GM12878 (cell line): ENCODE results near the gene CD200R1L. TPM values are rescaled to one million over a fixed set of nuclear protein-coding genes. Genes with fewer than 3 reads are reported as not detected.

Source experiments
- ATAC-seq: fragments of 200-7000 bp; cut with Tn5 transposase; 3 replicates; pipeline ENCODE4 v1.9.1; 2020; ENCODE audit warnings: mild to moderate bottlenecking, moderate library complexity
- BruUV-seq: library from RNA; stranded (reverse); fragments of 400-500 nt; replicated peaks from 2 replicates; lab custom pipeline; 2021; lab: Mats Ljungman, UMichigan
- CTCF ChIA-PET: fragments of 300-600 bp; sonication (Branson Sonifier 250); formaldehyde crosslinking; extraction: SDS; loops from one replicate; lab custom pipeline; 2021; ENCODE audit warnings: inconsistent platforms; lab: Yijun Ruan, JAX
- POLR2A ChIA-PET: fragments of 350-600 bp; formaldehyde crosslinking; extraction: SDS; loops from one replicate; lab custom pipeline; 2021; ENCODE audit warnings: inconsistent platforms; lab: Charles Lee
- RAD21 ChIA-PET: fragments of 300-600 bp; sonication (Branson Sonifier 250); formaldehyde crosslinking; loops from one replicate; lab custom pipeline; 2023; ENCODE audit warnings: antibody characterized with exemption; ENCODE audit not compliant: unreplicated experiment; lab: Charles Lee
- SMC1A ChIA-PET: fragments of 300-600 bp; sonication (Branson Sonifier 250); formaldehyde crosslinking; loops from one replicate; lab custom pipeline; 2023; ENCODE audit not compliant: unreplicated experiment, uncharacterized antibody; lab: Charles Lee
- DNase-seq: peaks from one replicate; pipeline ENCODE4 v3.0.0-alpha.2; 2011; ENCODE audit warnings: low read depth, low spot score
- FAIRE-seq: peaks from 3 replicates; lab custom pipeline; 2011; peaks lifted over from hg19 to GRCh38; lab: Jason Lieb, UNC
- H2AFZ ChIP-seq: 2 replicates; pipeline ENCODE4 v1.6.0; 2011; ENCODE audit warnings: low read depth, low read length, control low read depth; ENCODE audit not compliant: control insufficient read depth
- H3K27ac ChIP-seq: 2 replicates; pipeline ENCODE4 v1.5.1; 2011; ENCODE audit warnings: control low read depth; ENCODE audit not compliant: control insufficient read depth, insufficient read depth
- H3K27me3 ChIP-seq, 2 experiments: replicated peaks in 1 of 2; 2 replicates each; pipeline versions ENCODE4 v1.6.0 to v1.6.1; 2011; ENCODE audit warnings: low read length in 1 of 2; ENCODE audit not compliant: control insufficient read depth in 2 of 2, insufficient read depth in 2 of 2
- H3K36me3 ChIP-seq, 2 experiments: 2 replicates each; pipeline ENCODE4 v1.5.1; 2011; ENCODE audit warnings: low read length in 1 of 2; ENCODE audit not compliant: control insufficient read depth in 2 of 2, insufficient read depth in 2 of 2
- H3K4me1 ChIP-seq: 2 replicates; pipeline ENCODE4 v1.6.1; 2011; ENCODE audit warnings: mild to moderate bottlenecking, low read length, moderate library complexity, mixed read lengths; ENCODE audit not compliant: control insufficient read depth, insufficient read depth
- H3K4me2 ChIP-seq: 2 replicates; pipeline ENCODE4 v1.6.0; 2011; ENCODE audit warnings: control low read depth; ENCODE audit not compliant: control insufficient read depth, insufficient read depth
- H3K4me3 ChIP-seq: fragments of 200-600 bp; sonication (generic); 2 replicates; pipeline ENCODE4 v1.5.1; 2016
- H3K79me2 ChIP-seq: 2 replicates; pipeline ENCODE4 v1.6.0; 2011; ENCODE audit warnings: low read length; ENCODE audit not compliant: control insufficient read depth, insufficient read depth
- H3K9ac ChIP-seq: 2 replicates; pipeline ENCODE4 v1.8.0; 2011; ENCODE audit warnings: low read length, control low read depth, mixed read lengths; ENCODE audit not compliant: control insufficient read depth, insufficient read depth
- H3K9me3 ChIP-seq: replicated peaks from 3 replicates; pipeline ENCODE4 v1.5.1; 2011; ENCODE audit warnings: mild to moderate bottlenecking, low read length; ENCODE audit not compliant: control insufficient read depth, insufficient read depth
- H4K20me1 ChIP-seq: 2 replicates; pipeline ENCODE4 v1.6.0; 2011; ENCODE audit not compliant: control insufficient read depth, insufficient read depth
- IRF4 ChIP-seq: IDR thresholded peaks from 2 replicates; pipeline ENCODE4 v1.6.1; 2011; ENCODE audit warnings: low read depth, low read length
- NR2C1 ChIP-seq: fragments of 450-650 bp; IDR thresholded peaks from 2 replicates; pipeline ENCODE4 v1.6.1; 2017; ENCODE audit warnings: antibody characterized with exemption, mild to moderate bottlenecking, moderate library complexity
- SMC3 ChIP-seq: IDR thresholded peaks from 2 replicates; pipeline ENCODE4 v1.6.1; 2011; ENCODE audit warnings: low read length, improper control_type of control experiment, borderline replicate concordance
- SREBF1 ChIP-seq: IDR thresholded peaks from 2 replicates; pipeline ENCODE4 v1.6.1; 2012; ENCODE audit warnings: mild to moderate bottlenecking, low read length
- TCF12 ChIP-seq: IDR thresholded peaks from 2 replicates; pipeline ENCODE4 v1.6.1; 2011; ENCODE audit warnings: low read depth, mild to moderate bottlenecking, low read length
- ZSCAN29 ChIP-seq: fragments of 450-650 bp; IDR thresholded peaks from 2 replicates; pipeline ENCODE4 v1.6.1; 2017; ENCODE audit warnings: mild to moderate bottlenecking, moderate library complexity
- WGBS: methylation state at CpG from one replicate; pipeline ENCODE4 v1.1.6; 2016; ENCODE audit warnings: low lambda C conversion rate; ENCODE audit not compliant: insufficient replicate concordance, insufficient coverage; ENCODE audit errors: missing lambda C conversion rate; 5-methylcytosine and 5-hydroxymethylcytosine counted together
- in situ Hi-C: fragments of 300-500 bp; cut with MboI; formaldehyde crosslinking; loops from 9 replicates; pipeline ENCODE4 v1.14.3; 2018; ENCODE audit warnings: mixed read lengths
- intact Hi-C: fragments of 100-400 bp; cut with micrococcal nuclease; formaldehyde crosslinking; loops from one replicate; pipeline ENCODE4 v1.14.2; 2022; ENCODE audit not compliant: unreplicated experiment
- polyA plus RNA-seq, 11 experiments: library from polyadenylated mRNA; depleted of rRNA in 4 of 11; unstranded in 6 of 11; stranded (reverse) in 5 of 11; fragments of >200 nt; fragmentation: Nextera tagmentation in 4 of 11; fragmentation: Illumina TruSeq in 1 of 11; extraction: Ambion mirVana in 4 of 11; extraction: Trizol in 1 of 11; gene quantifications; 1 replicate in 1 of 11; 2 replicates in 10 of 11; pipeline versions ENCODE4 v1.2.1 to v1.2.3, GENCODE V29; 2011 to 2016; ENCODE audit warnings: inconsistent platforms in 2 of 11, missing spikeins in 2 of 11, low read depth in 1 of 11
- total RNA-seq, 4 experiments: library from RNA; depleted of rRNA in 3 of 4; stranded (reverse); fragments of >200 nt in 3 of 4; fragmentation: Illumina TruSeq in 1 of 4; extraction: Trizol in 1 of 4; gene quantifications; 2 replicates each; pipeline versions ENCODE4 v1.2.1 to v1.2.3, GENCODE V29; 2013 to 2021
- TF ChIP-seq, protein P1 (sequence below): IDR thresholded peaks from 2 replicates; pipeline ENCODE4 v1.6.1; 2011; ENCODE audit warnings: low read depth, mild to moderate bottlenecking, low read length, moderate library complexity, borderline replicate concordance; ENCODE audit errors: extremely low read depth
- TF ChIP-seq, protein P2 (sequence below): fragments of 450-650 bp; IDR thresholded peaks from 2 replicates; pipeline ENCODE4 v1.6.1; 2016; ENCODE audit warnings: mild to moderate bottlenecking, moderate library complexity, borderline replicate concordance
- TF ChIP-seq, protein P3 (sequence below): fragments of 450-650 bp; IDR thresholded peaks from 2 replicates; pipeline ENCODE4 v1.6.1; 2014; ENCODE audit warnings: mild to moderate bottlenecking
- TF ChIP-seq, protein P4 (sequence below): IDR thresholded peaks from 2 replicates; pipeline ENCODE4 v1.6.1; 2011; ENCODE audit warnings: low read depth, low read length, improper control_type of control experiment, borderline replicate concordance
- TF ChIP-seq, protein P5 (sequence below): IDR thresholded peaks from 2 replicates; pipeline ENCODE4 v1.6.1; 2012; ENCODE audit warnings: mild to moderate bottlenecking, low read depth, low read length

Gene CD200R1L
- total and polyA plus RNA-seq, 10 of the 15 experiments (the other 5 are each of a cell fraction or from before 2014, with no cell fraction given): 0.41 TPM; not detected in 9

DNA sequence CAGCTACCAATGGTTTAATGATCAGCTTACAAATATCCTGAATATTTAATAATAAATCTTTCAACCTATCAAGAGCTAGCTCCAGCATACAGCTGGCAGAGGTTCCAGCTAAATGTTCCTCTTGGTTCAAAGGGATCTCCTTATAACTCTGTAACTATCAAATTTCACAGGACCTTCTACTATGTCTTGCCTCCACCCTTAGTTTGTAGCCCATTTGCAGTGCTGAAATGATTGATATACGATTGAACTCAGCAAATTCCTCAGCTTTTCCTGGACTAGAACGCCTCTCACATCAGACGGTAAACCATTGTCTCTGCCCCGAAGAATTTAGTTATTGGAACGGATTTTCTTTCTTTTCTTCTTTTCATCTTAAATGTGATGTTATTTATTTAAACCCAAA is 41.5 kb downstream of the CD200R1L start:
- ATAC-seq (no peak), FAIRE-seq (no peak), DNase-seq (no peak)
- Histone ChIP-seq H3K27ac (no peak overlapping the region), H3K27me3 (no peaks in the 10 kb centered on the region; a peak in 1 of 4 replicates), H3K9me3 (no peaks in the 10 kb centered on the region), H3K4me2 (no peak overlapping the region), H4K20me1 (no peaks in the 10 kb centered on the region), H3K4me1 (no peaks in the 10 kb centered on the region), H3K4me3 (no peak overlapping the region), H3K36me3 (no peaks in the 10 kb centered on the region), H2AFZ (no peak overlapping the region), H3K9ac (no peak overlapping the region), H3K79me2 (no peaks in the 10 kb centered on the region)
- CTCF ChIA-PET: no interaction called here
- no TSS peak for BruUV-seq
- RAD21 ChIA-PET: no interaction called here
- in situ Hi-C loops (no loop called here), intact Hi-C loops (no loop called here)
- SMC1A ChIA-PET: interaction anchor here (1.2 kb wide), 1 partner anchor 35 kb away, joined by 3 read pairs; no protein-coding TSS in a partner anchor
- POLR2A ChIA-PET: no interaction called here
- 64% methylated on average over 5 of the region's 5 CpGs for WGBS
- TF ChIP-seq, protein P1, sequence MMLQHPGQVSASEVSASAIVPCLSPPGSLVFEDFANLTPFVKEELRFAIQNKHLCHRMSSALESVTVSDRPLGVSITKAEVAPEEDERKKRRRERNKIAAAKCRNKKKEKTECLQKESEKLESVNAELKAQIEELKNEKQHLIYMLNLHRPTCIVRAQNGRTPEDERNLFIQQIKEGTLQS: no peak
- no peak for TF ChIP-seq NR2C1
- no peak for TF ChIP-seq SREBF1
- TF ChIP-seq, protein P2, sequence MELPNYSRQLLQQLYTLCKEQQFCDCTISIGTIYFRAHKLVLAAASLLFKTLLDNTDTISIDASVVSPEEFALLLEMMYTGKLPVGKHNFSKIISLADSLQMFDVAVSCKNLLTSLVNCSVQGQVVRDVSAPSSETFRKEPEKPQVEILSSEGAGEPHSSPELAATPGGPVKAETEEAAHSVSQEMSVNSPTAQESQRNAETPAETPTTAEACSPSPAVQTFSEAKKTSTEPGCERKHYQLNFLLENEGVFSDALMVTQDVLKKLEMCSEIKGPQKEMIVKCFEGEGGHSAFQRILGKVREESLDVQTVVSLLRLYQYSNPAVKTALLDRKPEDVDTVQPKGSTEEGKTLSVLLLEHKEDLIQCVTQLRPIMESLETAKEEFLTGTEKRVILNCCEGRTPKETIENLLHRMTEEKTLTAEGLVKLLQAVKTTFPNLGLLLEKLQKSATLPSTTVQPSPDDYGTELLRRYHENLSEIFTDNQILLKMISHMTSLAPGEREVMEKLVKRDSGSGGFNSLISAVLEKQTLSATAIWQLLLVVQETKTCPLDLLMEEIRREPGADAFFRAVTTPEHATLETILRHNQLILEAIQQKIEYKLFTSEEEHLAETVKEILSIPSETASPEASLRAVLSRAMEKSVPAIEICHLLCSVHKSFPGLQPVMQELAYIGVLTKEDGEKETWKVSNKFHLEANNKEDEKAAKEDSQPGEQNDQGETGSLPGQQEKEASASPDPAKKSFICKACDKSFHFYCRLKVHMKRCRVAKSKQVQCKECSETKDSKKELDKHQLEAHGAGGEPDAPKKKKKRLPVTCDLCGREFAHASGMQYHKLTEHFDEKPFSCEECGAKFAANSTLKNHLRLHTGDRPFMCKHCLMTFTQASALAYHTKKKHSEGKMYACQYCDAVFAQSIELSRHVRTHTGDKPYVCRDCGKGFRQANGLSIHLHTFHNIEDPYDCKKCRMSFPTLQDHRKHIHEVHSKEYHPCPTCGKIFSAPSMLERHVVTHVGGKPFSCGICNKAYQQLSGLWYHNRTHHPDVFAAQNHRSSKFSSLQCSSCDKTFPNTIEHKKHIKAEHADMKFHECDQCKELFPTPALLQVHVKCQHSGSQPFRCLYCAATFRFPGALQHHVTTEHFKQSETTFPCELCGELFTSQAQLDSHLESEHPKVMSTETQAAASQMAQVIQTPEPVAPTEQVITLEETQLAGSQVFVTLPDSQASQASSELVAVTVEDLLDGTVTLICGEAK: no peak
- TF ChIP-seq, protein P3, sequence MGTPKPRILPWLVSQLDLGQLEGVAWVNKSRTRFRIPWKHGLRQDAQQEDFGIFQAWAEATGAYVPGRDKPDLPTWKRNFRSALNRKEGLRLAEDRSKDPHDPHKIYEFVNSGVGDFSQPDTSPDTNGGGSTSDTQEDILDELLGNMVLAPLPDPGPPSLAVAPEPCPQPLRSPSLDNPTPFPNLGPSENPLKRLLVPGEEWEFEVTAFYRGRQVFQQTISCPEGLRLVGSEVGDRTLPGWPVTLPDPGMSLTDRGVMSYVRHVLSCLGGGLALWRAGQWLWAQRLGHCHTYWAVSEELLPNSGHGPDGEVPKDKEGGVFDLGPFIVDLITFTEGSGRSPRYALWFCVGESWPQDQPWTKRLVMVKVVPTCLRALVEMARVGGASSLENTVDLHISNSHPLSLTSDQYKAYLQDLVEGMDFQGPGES: no peak
- no peak for TF ChIP-seq ZSCAN29
- TF ChIP-seq, protein P4, sequence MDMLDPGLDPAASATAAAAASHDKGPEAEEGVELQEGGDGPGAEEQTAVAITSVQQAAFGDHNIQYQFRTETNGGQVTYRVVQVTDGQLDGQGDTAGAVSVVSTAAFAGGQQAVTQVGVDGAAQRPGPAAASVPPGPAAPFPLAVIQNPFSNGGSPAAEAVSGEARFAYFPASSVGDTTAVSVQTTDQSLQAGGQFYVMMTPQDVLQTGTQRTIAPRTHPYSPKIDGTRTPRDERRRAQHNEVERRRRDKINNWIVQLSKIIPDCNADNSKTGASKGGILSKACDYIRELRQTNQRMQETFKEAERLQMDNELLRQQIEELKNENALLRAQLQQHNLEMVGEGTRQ: no peak
- no peak for TF ChIP-seq TCF12
- TF ChIP-seq SMC3: no peak
- TF ChIP-seq, protein P5, sequence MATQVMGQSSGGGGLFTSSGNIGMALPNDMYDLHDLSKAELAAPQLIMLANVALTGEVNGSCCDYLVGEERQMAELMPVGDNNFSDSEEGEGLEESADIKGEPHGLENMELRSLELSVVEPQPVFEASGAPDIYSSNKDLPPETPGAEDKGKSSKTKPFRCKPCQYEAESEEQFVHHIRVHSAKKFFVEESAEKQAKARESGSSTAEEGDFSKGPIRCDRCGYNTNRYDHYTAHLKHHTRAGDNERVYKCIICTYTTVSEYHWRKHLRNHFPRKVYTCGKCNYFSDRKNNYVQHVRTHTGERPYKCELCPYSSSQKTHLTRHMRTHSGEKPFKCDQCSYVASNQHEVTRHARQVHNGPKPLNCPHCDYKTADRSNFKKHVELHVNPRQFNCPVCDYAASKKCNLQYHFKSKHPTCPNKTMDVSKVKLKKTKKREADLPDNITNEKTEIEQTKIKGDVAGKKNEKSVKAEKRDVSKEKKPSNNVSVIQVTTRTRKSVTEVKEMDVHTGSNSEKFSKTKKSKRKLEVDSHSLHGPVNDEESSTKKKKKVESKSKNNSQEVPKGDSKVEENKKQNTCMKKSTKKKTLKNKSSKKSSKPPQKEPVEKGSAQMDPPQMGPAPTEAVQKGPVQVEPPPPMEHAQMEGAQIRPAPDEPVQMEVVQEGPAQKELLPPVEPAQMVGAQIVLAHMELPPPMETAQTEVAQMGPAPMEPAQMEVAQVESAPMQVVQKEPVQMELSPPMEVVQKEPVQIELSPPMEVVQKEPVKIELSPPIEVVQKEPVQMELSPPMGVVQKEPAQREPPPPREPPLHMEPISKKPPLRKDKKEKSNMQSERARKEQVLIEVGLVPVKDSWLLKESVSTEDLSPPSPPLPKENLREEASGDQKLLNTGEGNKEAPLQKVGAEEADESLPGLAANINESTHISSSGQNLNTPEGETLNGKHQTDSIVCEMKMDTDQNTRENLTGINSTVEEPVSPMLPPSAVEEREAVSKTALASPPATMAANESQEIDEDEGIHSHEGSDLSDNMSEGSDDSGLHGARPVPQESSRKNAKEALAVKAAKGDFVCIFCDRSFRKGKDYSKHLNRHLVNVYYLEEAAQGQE: no peak
- TF ChIP-seq IRF4: no peak
